ENCODE measurements around the gene MYO5B.

MYO5B gene

DNA sequence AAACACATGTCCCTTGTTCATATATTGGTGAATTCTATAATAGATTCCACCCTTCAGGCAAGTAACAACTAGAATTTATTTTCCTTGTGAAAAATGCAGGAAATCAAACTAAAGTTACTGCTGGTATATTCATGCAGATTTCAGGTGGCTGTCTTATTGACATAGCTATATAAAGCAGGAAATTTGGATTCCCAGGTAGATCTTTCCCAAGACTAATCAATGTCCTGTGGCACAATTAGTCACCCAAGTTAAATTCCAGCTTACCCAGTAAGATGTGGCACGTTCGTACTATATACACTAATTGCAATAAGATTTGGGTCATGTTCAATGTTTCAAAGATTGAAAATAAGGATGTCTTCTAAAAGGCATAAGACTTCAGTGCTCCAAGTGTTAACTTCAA lies 42.0 kb downstream of the MYO5B start:
- DNase-seq (ENCODE audit: low spot score) (no peak), FAIRE-seq (no peak)

DNA sequence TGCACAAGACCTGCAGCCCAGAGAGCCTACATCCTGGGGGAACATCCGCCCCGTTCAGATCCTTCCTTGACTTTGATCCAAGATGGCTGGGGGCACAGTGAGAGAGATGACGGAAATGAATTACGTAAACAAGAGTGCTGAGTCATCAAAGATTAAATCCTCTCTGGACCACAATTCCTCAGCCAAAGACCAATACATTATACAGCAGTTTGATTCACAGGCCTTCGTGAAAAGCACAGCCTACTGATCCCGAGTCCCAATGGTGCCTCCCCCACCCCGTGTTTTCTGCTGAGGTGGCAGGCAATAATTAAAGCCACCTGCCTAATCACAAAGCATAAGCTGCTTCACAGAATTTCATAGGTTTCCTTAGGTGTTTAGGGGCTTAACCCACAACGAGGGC lies 43.0 kb downstream of the MYO5B start:
- FAIRE-seq (no peak), DNase-seq (ENCODE audit: low spot score) (peak; percentile 31)

GRCh38 chr18:50144540-50144939 lies 50.4 kb downstream of the MYO5B start:
- DNase-seq (ENCODE audit: low spot score) (no peak), FAIRE-seq (no peak)

GRCh38 chr18:50143886-50144285 lies 51.1 kb downstream of the MYO5B start:
- FAIRE-seq, result no peak
- no peak for DNase-seq (ENCODE audit: low spot score)

GRCh38 chr18:50143294-50143693 lies 51.7 kb downstream of the MYO5B start:
- FAIRE-seq (no peak), DNase-seq (ENCODE audit: low spot score) (no peak)

GRCh38 chr18:50142441-50143120 lies 52.4 kb downstream of the MYO5B start:
- DNase-seq (ENCODE audit: low spot score), result no peak
- no peak for FAIRE-seq

GRCh38 chr18:50138181-50139064 lies 56.5 kb downstream of the MYO5B start:
- no peak for DNase-seq (ENCODE audit: low spot score)

DNA sequence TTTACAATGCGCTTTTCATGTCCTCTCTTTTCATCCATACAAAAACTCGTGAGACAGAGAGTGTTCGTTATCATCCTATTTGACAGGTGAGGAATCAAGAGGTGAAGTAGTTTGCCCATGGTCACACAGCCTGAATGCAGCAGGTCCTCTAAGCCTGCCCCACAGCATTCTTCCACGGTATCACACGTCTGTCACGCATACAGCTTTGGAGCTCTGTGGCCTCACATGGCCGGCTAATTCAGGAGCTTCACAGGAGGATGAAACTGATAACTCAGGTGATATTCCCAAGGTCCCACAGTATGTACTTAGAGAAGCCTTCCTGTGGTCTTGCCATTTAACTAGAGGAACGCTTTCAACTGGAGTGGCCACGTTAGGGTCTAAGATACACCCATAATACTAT lies 59.0 kb downstream of the MYO5B start:
- no peak for FAIRE-seq
- no peak for DNase-seq (ENCODE audit: low spot score)

More at GRCh38 chr18:50138181-50139064, 56.5 kb downstream of the MYO5B start:
- FAIRE-seq, result no peak

- FAIRE-seq (no peak), DNase-seq (ENCODE audit: low spot score) (no peak)
Observed at GRCh38 chr18:50133526-50133925, 61.4 kb downstream of the MYO5B start.

DNA sequence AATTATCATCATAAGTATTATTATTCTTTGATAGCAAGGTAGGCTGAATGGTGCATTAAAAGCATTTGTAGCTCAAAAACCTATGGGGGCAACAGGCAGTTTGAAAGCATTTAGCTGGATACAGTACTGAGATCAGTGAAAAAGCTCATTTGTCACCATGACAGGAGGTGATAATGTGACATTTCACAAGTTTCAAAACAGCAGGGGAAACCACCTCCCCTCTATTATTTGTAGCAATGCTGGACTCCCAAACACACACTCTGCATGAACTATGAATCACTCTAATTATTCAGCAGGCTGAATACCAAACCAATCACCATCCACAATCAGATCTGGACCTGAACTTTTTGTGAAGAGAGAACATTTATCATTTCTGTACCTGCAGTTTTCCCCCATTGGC lies 63.4 kb downstream of the MYO5B start:
- DNase-seq (ENCODE audit: low spot score), result no peak
- FAIRE-seq, result no peak

DNA sequence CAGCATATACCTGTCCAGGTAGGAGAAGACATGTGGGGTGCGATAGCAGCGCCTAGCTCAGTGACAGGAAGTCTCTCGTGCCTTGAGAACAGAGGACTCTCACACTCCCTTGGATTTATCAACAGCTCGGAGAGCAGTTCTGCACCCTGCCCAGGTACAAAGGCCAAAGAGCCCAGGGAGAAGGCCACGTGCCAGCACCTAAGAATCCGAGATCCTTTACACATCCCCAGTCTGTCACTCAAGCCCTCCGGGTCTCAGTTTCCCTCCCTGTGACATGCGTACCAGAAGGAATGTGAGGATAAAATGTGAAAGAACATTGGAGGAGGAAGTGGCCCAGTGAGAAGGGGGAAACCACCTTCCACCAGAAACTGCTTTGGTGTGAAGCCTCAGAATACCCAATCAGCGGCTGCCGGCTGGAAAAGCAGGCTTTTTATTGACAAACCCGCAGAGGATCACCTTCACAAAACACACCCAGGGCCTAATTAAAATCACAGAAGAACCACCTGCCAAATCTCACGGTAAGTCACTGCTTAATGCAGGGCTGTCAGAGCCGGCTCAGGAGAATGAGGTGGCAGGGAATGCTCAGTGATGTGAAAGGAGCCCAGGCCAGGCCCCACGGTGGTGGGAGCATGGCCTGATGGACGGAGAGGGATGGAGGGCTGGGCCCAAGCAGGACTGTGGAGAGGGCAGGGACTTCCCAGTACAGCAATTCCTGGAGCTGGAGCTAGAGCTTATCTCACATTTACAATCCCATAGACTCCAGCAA lies 66.3 kb downstream of the MYO5B start:
- no peak for FAIRE-seq
- no peak for DNase-seq (ENCODE audit: low spot score)

GRCh38 chr18:50127516-50128210 lies 67.3 kb downstream of the MYO5B start:
- DNase-seq (ENCODE audit: low spot score) (no peak), FAIRE-seq (no peak)

GRCh38 chr18:50126471-50126870 lies 68.5 kb downstream of the MYO5B start:
- DNase-seq (ENCODE audit: low spot score), result no peak
- no peak for FAIRE-seq

GRCh38 chr18:50125456-50125855 lies 69.5 kb downstream of the MYO5B start:
- DNase-seq (ENCODE audit: low spot score) (no peak), FAIRE-seq (no peak)

GRCh38 chr18:50119296-50119695 lies 75.7 kb downstream of the MYO5B start:
- no peak for DNase-seq (ENCODE audit: low spot score)
- no peak for FAIRE-seq

DNA sequence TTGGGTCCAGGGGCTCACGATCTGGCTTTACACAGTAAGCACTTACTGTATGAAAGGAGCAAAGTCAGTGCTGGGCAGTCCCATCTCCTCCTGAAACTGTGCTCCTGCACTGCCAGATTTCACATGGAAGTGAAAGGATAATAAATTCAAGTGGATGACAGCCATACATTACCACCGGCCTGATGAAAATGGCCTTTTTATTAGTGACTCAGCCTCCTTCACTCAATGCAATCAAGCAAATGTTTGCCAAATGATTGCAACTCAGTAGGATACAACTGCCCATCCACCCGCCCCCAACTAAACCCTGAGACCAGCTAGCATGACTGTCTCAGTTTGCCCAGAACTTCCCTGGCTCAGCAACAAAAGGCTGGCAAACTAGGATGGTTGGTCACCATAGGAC lies 77.1 kb downstream of the MYO5B start:
- no peak for FAIRE-seq
- no peak for DNase-seq (ENCODE audit: low spot score)

- FAIRE-seq, result no peak
- DNase-seq (ENCODE audit: low spot score), result no peak
Observed at GRCh38 chr18:50115095-50115494, 79.9 kb downstream of the MYO5B start.

DNA sequence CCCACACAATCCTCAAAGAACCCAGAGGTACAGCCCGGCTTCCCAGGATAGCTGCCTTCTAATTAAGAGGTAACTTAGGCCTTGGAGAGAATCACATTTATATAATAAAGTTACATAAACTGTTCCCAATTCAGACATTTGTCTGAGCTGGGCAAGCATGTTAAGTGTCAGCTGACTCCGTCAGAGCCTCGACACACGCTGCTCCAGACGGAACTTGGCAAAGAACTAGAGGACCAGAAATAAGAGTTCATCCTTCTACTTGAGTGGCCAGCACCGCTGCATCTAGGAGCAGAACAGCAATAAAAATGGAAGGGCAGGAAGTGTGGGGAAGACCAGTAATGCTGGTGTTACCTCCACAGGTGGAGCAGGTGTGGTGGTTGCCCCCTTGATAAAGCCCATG lies 80.5 kb downstream of the MYO5B start:
- DNase-seq (ENCODE audit: low spot score) (no peak), FAIRE-seq (no peak)

GRCh38 chr18:50113726-50114125 lies 81.2 kb downstream of the MYO5B start:
- FAIRE-seq (no peak), DNase-seq (ENCODE audit: low spot score) (no peak)

- DNase-seq (ENCODE audit: low spot score) (no peak), FAIRE-seq (no peak)
Observed at GRCh38 chr18:50111398-50111797, 83.5 kb downstream of the MYO5B start.

GRCh38 chr18:50107468-50107977 lies 87.4 kb downstream of the MYO5B start:
- FAIRE-seq, result no peak
- DNase-seq (ENCODE audit: low spot score), result no peak

All from urothelium cell line (cell line).